OCI-LY3 (cell line): ENCODE data around the gene PGF.

Experiments
- H2AFZ ChIP-seq: fragments of 200-600, 300-600 bp; shearing (Covaris generic); 2 replicates; pipeline ENCODE4 v1.6.0; 2014; ENCODE audit warnings: antibody characterized with exemption, low read depth, low read length
- H3K27ac ChIP-seq: fragments of 200-600, 300-600 bp; sonication (generic); 2 replicates; pipeline ENCODE4 v1.5.1; 2014; ENCODE audit warnings: mild to moderate bottlenecking, low read length, moderate library complexity, mixed read lengths
- H3K27me3 ChIP-seq: fragments of 200-600, 300-600 bp; sonication (generic); 2 replicates; pipeline ENCODE4 v1.6.1; 2014; ENCODE audit warnings: low read depth, low read length, mixed read lengths
- H3K36me3 ChIP-seq: fragments of 200-600, 300-600 bp; sonication (generic); replicated peaks from 2 replicates; pipeline ENCODE3; 2014; ENCODE audit warnings: low read depth, low read length, mixed read lengths
- H3K4me1 ChIP-seq: fragments of 300-600, 200-600 bp; sonication (generic); 2 replicates; pipeline ENCODE4 v1.6.1; 2014; ENCODE audit warnings: low read length, mixed read lengths
- H3K4me2 ChIP-seq: fragments of 200-600, 300-600 bp; sonication (generic); 2 replicates; pipeline ENCODE4 v1.6.1; 2014; ENCODE audit warnings: low read length, mixed read lengths
- H3K4me3 ChIP-seq: fragments of 300-600, 200-600 bp; sonication (generic); 2 replicates; pipeline ENCODE4 v1.5.1; 2014; ENCODE audit warnings: antibody characterized with exemption, mild to moderate bottlenecking, low read length, moderate library complexity
- H3K79me2 ChIP-seq: fragments of 300-600, 200-600 bp; shearing (Covaris generic); 2 replicates; pipeline ENCODE4 v1.6.1; 2014; ENCODE audit warnings: mild to moderate bottlenecking, low read length, mixed read lengths
- H3K9ac ChIP-seq: fragments of 300-600, 200-600 bp; shearing (Covaris generic); 2 replicates; pipeline ENCODE4 v1.6.0; 2014; ENCODE audit warnings: mild to moderate bottlenecking, low read length, moderate library complexity
- H3K9me3 ChIP-seq: fragments of 200-600, 300-600 bp; shearing (Covaris generic); 2 replicates; pipeline ENCODE4 v1.6.1; 2014; ENCODE audit warnings: low read length, mixed read lengths; ENCODE audit not compliant: insufficient read depth
- H4K20me1 ChIP-seq: fragments of 200-600, 300-600 bp; sonication (generic); 2 replicates; pipeline ENCODE4 v1.6.1; 2016; ENCODE audit warnings: low read length, mixed read lengths; ENCODE audit not compliant: insufficient read depth
- EZH2phosphoT487 ChIP-seq: fragments of 200-600 bp; shearing (Covaris generic); IDR thresholded peaks from 2 replicates; pipeline ENCODE4 v1.6.1; 2018; ENCODE audit warnings: antibody characterized with exemption, mixed run types, low read depth
- TF ChIP-seq, protein P1 (sequence below): fragments of 200-600, 300-600 bp; sonication (generic); IDR thresholded peaks from 2 replicates; pipeline ENCODE4 v1.5.1; 2014; ENCODE audit warnings: antibody characterized with exemption, low read length, low read depth

PGF gene

DNA sequence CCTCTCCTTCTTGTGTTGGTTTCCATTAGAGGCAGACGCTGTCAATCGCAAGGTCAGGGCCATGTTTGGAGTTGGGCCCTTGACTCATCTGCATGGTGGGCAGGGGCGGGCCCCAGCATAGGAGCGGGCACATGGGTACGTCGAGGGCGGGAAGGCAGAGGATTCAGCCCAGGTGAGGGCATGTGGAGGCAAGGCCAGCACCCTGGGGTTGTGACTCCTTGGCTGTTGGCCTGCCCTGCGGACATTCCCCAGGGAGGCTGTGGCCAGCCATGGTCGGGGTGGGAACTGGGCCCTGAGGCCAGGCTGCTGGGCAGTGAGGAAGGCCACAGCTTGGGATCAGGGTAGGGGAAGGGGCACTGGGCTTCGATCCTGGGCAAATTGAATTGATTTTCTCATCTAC lies 42.6 kb downstream of the PGF start:
- Histone ChIP-seq H3K36me3 (no peaks in the 10 kb centered on the region), H3K27ac (no peak overlapping the region), H4K20me1 (no peaks in the 10 kb centered on the region), H3K27me3 (no peaks in the 10 kb centered on the region), H3K4me2 (no peak overlapping the region), H2AFZ (no peak overlapping the region), H3K79me2 (no peaks in the 10 kb centered on the region), H3K4me1 (no peaks in the 10 kb centered on the region), H3K9ac (no peak overlapping the region), H3K4me3 (no peak overlapping the region), H3K9me3 (no peaks in the 10 kb centered on the region)
- TF ChIP-seq EZH2phosphoT487: no peak
- TF ChIP-seq, protein P1, sequence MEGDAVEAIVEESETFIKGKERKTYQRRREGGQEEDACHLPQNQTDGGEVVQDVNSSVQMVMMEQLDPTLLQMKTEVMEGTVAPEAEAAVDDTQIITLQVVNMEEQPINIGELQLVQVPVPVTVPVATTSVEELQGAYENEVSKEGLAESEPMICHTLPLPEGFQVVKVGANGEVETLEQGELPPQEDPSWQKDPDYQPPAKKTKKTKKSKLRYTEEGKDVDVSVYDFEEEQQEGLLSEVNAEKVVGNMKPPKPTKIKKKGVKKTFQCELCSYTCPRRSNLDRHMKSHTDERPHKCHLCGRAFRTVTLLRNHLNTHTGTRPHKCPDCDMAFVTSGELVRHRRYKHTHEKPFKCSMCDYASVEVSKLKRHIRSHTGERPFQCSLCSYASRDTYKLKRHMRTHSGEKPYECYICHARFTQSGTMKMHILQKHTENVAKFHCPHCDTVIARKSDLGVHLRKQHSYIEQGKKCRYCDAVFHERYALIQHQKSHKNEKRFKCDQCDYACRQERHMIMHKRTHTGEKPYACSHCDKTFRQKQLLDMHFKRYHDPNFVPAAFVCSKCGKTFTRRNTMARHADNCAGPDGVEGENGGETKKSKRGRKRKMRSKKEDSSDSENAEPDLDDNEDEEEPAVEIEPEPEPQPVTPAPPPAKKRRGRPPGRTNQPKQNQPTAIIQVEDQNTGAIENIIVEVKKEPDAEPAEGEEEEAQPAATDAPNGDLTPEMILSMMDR: no peak

DNA sequence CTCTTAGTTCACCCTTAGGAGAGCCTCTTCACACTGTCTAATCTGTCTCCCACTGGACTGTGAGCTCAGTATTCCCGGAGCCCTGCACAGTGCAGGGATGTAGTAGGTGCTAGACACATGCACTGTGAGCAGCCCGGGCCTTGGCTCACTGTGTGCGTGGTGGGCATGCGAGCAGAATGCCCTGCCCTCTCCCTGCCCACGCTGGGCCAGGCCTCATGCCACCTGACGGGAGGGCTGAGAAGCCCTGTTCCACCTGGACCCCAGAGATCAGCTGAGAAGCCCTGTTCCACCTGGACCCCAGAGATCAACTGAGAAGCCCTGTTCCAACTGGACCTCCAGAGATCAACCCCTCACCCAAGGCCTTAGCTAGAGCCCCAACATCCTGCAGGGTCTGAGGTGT lies 43.3 kb downstream of the PGF start:
- Histone ChIP-seq H3K27ac (no peak overlapping the region), H4K20me1 (no peaks in the 10 kb centered on the region), H3K36me3 (no peaks in the 10 kb centered on the region), H2AFZ (no peak overlapping the region), H3K4me3 (no peak overlapping the region), H3K4me2 (no peak overlapping the region), H3K9me3 (no peaks in the 10 kb centered on the region), H3K79me2 (no peaks in the 10 kb centered on the region), H3K4me1 (no peaks in the 10 kb centered on the region), H3K27me3 (no peaks in the 10 kb centered on the region), H3K9ac (no peak overlapping the region)
- no peak for TF ChIP-seq EZH2phosphoT487
- TF ChIP-seq, protein P1: no peak

GRCh38 chr14:74911704-74912103 lies 43.7 kb downstream of the PGF start:
- no peaks in the 10 kb centered on the region for H3K79me2 ChIP-seq
- no peak overlapping the region for H2AFZ ChIP-seq
- no peaks in the 10 kb centered on the region for H3K4me1 ChIP-seq
- H3K4me3 ChIP-seq: no peak overlapping the region
- H3K9me3 ChIP-seq: no peaks in the 10 kb centered on the region
- no peak overlapping the region for H3K9ac ChIP-seq
- no peak overlapping the region for H3K4me2 ChIP-seq
- H3K36me3 ChIP-seq: no peaks in the 10 kb centered on the region
- H3K27me3 ChIP-seq: no peaks in the 10 kb centered on the region
- no peak overlapping the region for H3K27ac ChIP-seq
- no peak for TF ChIP-seq EZH2phosphoT487
- TF ChIP-seq, protein P1: no peak
- H4K20me1 ChIP-seq: no peaks in the 10 kb centered on the region

DNA sequence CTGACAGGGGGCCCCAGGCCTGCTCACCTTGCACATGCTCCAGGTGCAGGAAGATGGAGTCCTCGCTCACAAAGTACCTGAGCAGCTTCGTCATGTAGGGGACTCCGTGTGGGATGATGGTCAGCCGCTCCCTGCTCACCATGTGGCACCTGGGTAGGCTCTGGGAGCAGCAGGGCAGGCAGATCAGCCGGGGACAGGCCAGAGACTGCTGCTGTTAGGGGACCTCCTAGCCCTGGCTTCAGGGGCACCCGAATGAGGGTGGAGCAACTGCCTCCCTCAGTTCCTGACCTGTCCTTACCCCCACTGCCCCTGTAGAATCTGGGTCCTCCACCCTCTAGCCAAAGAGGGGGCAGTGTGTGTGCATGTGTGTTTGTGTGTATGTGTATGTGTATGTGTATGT lies 44.2 kb downstream of the PGF start:
- Histone ChIP-seq H4K20me1 (no peaks in the 10 kb centered on the region), H3K9ac (no peak overlapping the region), H3K4me2 (no peak overlapping the region), H3K4me1 (no peaks in the 10 kb centered on the region), H3K27me3 (no peaks in the 10 kb centered on the region), H2AFZ (no peak overlapping the region), H3K36me3 (no peaks in the 10 kb centered on the region), H3K4me3 (no peak overlapping the region), H3K79me2 (no peaks in the 10 kb centered on the region), H3K27ac (no peak overlapping the region), H3K9me3 (no peaks in the 10 kb centered on the region)
- TF ChIP-seq EZH2phosphoT487: no peak
- TF ChIP-seq, protein P1: no peak
